ENCODE data around the gene WDFY4.

DNA sequence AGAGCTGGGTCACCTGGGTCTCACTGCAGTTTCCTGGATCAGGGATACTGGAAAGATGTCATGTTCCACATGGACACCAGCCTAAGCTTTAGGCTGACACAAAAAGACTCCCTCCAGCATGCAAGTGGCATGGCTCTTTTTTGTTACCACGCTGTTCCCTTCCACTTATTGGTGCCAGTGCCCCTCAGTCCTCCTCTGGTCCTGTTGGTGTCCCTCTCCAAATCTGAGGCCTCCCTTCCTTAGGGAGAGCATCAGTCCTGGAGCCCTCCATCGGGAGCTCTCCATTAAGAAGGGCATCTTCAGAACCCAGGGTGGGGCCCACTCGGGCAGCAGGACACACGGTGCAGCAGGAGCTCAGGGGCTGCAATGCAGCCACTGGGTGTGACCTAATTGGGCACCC lies 331.0 kb downstream of the WDFY4 start:
- no peak for TF ChIP-seq ELF4 (IDR thresholded peaks at IDR 0.05)
- TF ChIP-seq CTBP1 (IDR thresholded peaks at IDR 0.05; ENCODE audit: borderline replicate concordance), result no peak
- no peak for TF ChIP-seq TARDBP (IDR thresholded peaks at IDR 0.05)
- TF ChIP-seq BHLHE40 (IDR thresholded peaks at IDR 0.05; ENCODE audit: borderline replicate concordance), result no peak
- TF ChIP-seq ARNT (IDR thresholded peaks at IDR 0.05), result no peak
- no peak for TF ChIP-seq FOXA1 (IDR thresholded peaks at IDR 0.05)
- TF ChIP-seq L3MBTL2 (conservative IDR thresholded peaks at IDR 0.05), result no peak
- TF ChIP-seq SUZ12 (IDR thresholded peaks at IDR 0.05), result no peak
- no peak for TF ChIP-seq SP1 (IDR thresholded peaks at IDR 0.05)
- no peak for TF ChIP-seq LEF1 (IDR thresholded peaks at IDR 0.05; ENCODE audit: borderline replicate concordance)
- no peak for TF ChIP-seq FOXK2 (IDR thresholded peaks at IDR 0.05)
- TF ChIP-seq ZNF384 (IDR thresholded peaks at IDR 0.05), result no peak
- TF ChIP-seq FOXM1 (IDR thresholded peaks at IDR 0.05; ENCODE audit: borderline replicate concordance), result no peak

Data from HEK293T (cell line).